ENCODE measurements around the gene PDGFC.
A peak's percentile ranks its signal among the peaks of the same experiment; 100 is the strongest.

DNA sequence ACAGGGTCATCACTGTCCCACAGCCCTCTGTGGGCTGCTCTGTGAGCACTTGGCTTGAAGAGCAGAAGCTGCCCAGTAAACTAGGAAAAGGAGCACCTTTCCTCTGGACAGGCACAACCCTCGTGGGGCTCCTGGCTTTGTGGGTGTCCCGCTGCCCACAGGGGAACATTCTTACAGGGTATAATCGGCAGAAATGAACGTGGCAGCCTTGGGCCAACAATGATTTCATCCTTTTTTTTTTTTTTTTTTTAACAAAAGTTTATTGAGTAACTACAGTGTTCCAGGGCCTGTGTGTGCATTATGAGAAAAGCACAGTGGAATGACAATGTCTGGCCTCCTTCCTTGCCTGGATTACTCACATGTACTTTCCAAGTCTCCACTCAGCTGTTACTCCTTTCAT lies 197.2 kb downstream of the PDGFC start:
- TF ChIP-seq, protein P1, sequence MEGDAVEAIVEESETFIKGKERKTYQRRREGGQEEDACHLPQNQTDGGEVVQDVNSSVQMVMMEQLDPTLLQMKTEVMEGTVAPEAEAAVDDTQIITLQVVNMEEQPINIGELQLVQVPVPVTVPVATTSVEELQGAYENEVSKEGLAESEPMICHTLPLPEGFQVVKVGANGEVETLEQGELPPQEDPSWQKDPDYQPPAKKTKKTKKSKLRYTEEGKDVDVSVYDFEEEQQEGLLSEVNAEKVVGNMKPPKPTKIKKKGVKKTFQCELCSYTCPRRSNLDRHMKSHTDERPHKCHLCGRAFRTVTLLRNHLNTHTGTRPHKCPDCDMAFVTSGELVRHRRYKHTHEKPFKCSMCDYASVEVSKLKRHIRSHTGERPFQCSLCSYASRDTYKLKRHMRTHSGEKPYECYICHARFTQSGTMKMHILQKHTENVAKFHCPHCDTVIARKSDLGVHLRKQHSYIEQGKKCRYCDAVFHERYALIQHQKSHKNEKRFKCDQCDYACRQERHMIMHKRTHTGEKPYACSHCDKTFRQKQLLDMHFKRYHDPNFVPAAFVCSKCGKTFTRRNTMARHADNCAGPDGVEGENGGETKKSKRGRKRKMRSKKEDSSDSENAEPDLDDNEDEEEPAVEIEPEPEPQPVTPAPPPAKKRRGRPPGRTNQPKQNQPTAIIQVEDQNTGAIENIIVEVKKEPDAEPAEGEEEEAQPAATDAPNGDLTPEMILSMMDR (IDR thresholded peaks at IDR 0.05): no peak
- TF ChIP-seq POLR2A (IDR thresholded peaks at IDR 0.05) (no peak), EP300 (IDR thresholded peaks at IDR 0.05) (peak in 1 of 2 donors; percentile 13)
